K562 (cell line): Measurements from ENCODE around the gene MTHFD2. TPM values are rescaled to one million over a fixed set of nuclear protein-coding genes. Genes with fewer than 3 reads are reported as not detected.
A peak's percentile ranks its signal among the peaks of the same experiment; 100 is the strongest.

Experiments
- ATAC-seq: fragments of 200-7000 bp; cut with Tn5 transposase; 3 replicates; pipeline ENCODE4 v1.9.1; 2020; ENCODE audit warnings: moderate library complexity
- BruUV-seq: library from RNA; stranded (reverse); fragments of 400-500 nt; replicated peaks from 2 replicates; lab custom pipeline; 2021; lab: Mats Ljungman, UMichigan
- CTCF ChIA-PET: fragments of 300-600 bp; formaldehyde crosslinking; extraction: SDS; loops from one replicate; lab custom pipeline; 2021; ENCODE audit warnings: low intra/inter-chr PET ratio; lab: Yijun Ruan, JAX
- POLR2A ChIA-PET: fragments of 300-600, 350-650 bp; sonication (Branson Sonifier 250); formaldehyde crosslinking; extraction: SDS; loops from one replicate; lab custom pipeline; 2021; ENCODE audit warnings: antibody characterized with exemption, inconsistent platforms; lab: Yijun Ruan, JAX
- DNase-seq, 4 experiments: peaks; one replicate each; pipeline versions ENCODE4 v3.0.0 to v3.0.0-alpha.2; 2011 to 2018; ENCODE audit warnings: low spot score in 3 of 4, mixed read lengths in 3 of 4; ENCODE audit errors: extremely low read depth in 1 of 4
- FAIRE-seq: peaks from 2 replicates; lab custom pipeline; 2011; peaks lifted over from hg19 to GRCh38; lab: Jason Lieb, UNC
- H2AFZ ChIP-seq: 2 replicates; pipeline ENCODE4 v1.6.0; 2011; ENCODE audit warnings: low read depth, low read length, control low read depth, inconsistent platforms
- H3K27ac ChIP-seq: fragments of 200-600 bp; 3 replicates; pipeline ENCODE4 v1.8.0; 2011; ENCODE audit warnings: low read depth, mild to moderate bottlenecking, control low read depth, inconsistent platforms, low read length, moderate library complexity, mixed read lengths; ENCODE audit errors: extremely low read depth
- H3K27me3 ChIP-seq, 2 experiments: fragments of 300-600 bp in 1 of 2; 2 replicates in 1 of 2; 3 replicates in 1 of 2; pipeline versions ENCODE4 v1.6.0 to v1.8.0; 2011; ENCODE audit warnings: inconsistent platforms in 2 of 2, low read length in 2 of 2, mild to moderate bottlenecking in 1 of 2, mixed read lengths in 1 of 2, moderate library complexity in 1 of 2; ENCODE audit not compliant: control insufficient read depth in 2 of 2, insufficient read depth in 2 of 2
- H3K36me3 ChIP-seq: fragments of 300-600 bp; 3 replicates; pipeline ENCODE4 v1.8.0; 2011; ENCODE audit warnings: mild to moderate bottlenecking, low read length, inconsistent platforms; ENCODE audit not compliant: control insufficient read depth, insufficient read depth
- H3K4me1 ChIP-seq, 2 experiments: fragments of 200-600 bp in 1 of 2; replicated peaks in 1 of 2; 2 replicates in 1 of 2; 3 replicates in 1 of 2; pipeline versions ENCODE4 v1.5.1 to v1.8.0; 2011; ENCODE audit warnings: inconsistent platforms in 2 of 2, low read length in 2 of 2, mild to moderate bottlenecking in 1 of 2, mixed read lengths in 1 of 2, moderate library complexity in 1 of 2; ENCODE audit not compliant: control insufficient read depth in 2 of 2, insufficient read depth in 2 of 2
- H3K4me2 ChIP-seq: 2 replicates; pipeline ENCODE4 v1.6.1; 2011; ENCODE audit warnings: low read length, control low read depth, inconsistent platforms, mixed read lengths; ENCODE audit not compliant: insufficient read depth
- H3K4me3 ChIP-seq: fragments of 200-600 bp; sonication (generic), shearing (Covaris generic); 2 replicates; pipeline ENCODE4 v1.5.1; 2016; ENCODE audit warnings: control low read depth, inconsistent platforms
- H3K79me2 ChIP-seq: fragments of 200-600 bp; 3 replicates; pipeline ENCODE4 v1.8.0; 2011; ENCODE audit warnings: low read length, inconsistent platforms; ENCODE audit not compliant: control insufficient read depth, insufficient read depth
- H3K9ac ChIP-seq, 2 experiments: 2 replicates each; pipeline versions ENCODE4 v1.6.0 to v1.6.1; 2011; ENCODE audit warnings: low read depth in 2 of 2, low read length in 2 of 2, control low read depth in 1 of 2, inconsistent platforms in 1 of 2, mild to moderate bottlenecking in 1 of 2, mixed read lengths in 1 of 2; ENCODE audit not compliant: insufficient read depth in 1 of 2
- H3K9me1 ChIP-seq: one replicate; pipeline ENCODE4 v1.6.0; 2011; ENCODE audit warnings: inconsistent platforms, mild to moderate bottlenecking, low read length, moderate library complexity; ENCODE audit not compliant: control insufficient read depth, insufficient read depth
- H3K9me3 ChIP-seq: replicated peaks from 2 replicates; pipeline ENCODE4 v1.5.1; 2011; ENCODE audit warnings: low read depth, low read length, inconsistent platforms; ENCODE audit not compliant: control insufficient read depth, insufficient read depth
- H4K20me1 ChIP-seq: replicated peaks from 2 replicates; pipeline ENCODE4 v1.6.1; 2011; ENCODE audit warnings: low read length, inconsistent platforms, mixed read lengths; ENCODE audit not compliant: control insufficient read depth, insufficient read depth
- ATF7 ChIP-seq: fragments of 450-650 bp; IDR thresholded peaks from 2 replicates; pipeline ENCODE4 v1.7.1; 2014; ENCODE audit warnings: mild to moderate bottlenecking, moderate library complexity
- BCL6 ChIP-seq: fragments of 250-450 bp; sonication (Bioruptor Pico); IDR thresholded peaks from 2 replicates; pipeline ENCODE4 v1.4.0; 2020
- BRD9 ChIP-seq: fragments of 450-650 bp; IDR thresholded peaks from 2 replicates; pipeline ENCODE4 v1.6.1; 2018; ENCODE audit warnings: low read depth; ENCODE audit not compliant: partially characterized antibody
- FUS ChIP-seq: fragments of 200-400 bp; formaldehyde crosslinking; optimal IDR thresholded peaks from 2 replicates; pipeline ENCODE3; 2017; ENCODE audit warnings: low read depth, low read length
- PKNOX1 ChIP-seq: fragments of 450-650 bp; IDR thresholded peaks from 2 replicates; pipeline ENCODE4 v1.6.1; 2016
- TEAD4 ChIP-seq, 2 experiments: sonication (generic) in 1 of 2; formaldehyde crosslinking in 1 of 2; IDR thresholded peaks; 2 replicates each; pipeline versions ENCODE4 v1.6.1 to v1.8.0; 2012 to 2022; ENCODE audit warnings: borderline replicate concordance in 1 of 2, inconsistent platforms in 1 of 2, low read length in 1 of 2, mild to moderate bottlenecking in 1 of 2, missing genetic modification reagents in 1 of 2
- ZBTB5 ChIP-seq: fragments of 450-650 bp; IDR thresholded peaks from 2 replicates; pipeline ENCODE4 v1.6.1; 2017; ENCODE audit warnings: antibody characterized with exemption
- WGBS: fragments of 100-300 bp; shearing (Covaris generic); methylation state at CpG from one replicate; pipeline ENCODE4 v1.1.6; 2016; ENCODE audit warnings: low coverage, mixed read lengths; ENCODE audit not compliant: insufficient coverage; ENCODE audit errors: missing lambda C conversion rate; 5-methylcytosine and 5-hydroxymethylcytosine counted together
- in situ Hi-C: fragments of 300-500 bp; cut with MboI; formaldehyde crosslinking; loops from 4 replicates; pipeline ENCODE4 v1.15.0; 2018; ENCODE audit warnings: inconsistent platforms, mixed read lengths
- intact Hi-C: fragments of 100-400 bp; cut with micrococcal nuclease; formaldehyde crosslinking; loops from 2 replicates; pipeline ENCODE4 v1.14.2; 2022
- polyA plus RNA-seq, 8 experiments: library from polyadenylated mRNA; depleted of rRNA in 4 of 8; stranded (reverse) in 5 of 8; unstranded in 3 of 8; fragments of >200 nt; fragmentation: Nextera tagmentation in 2 of 8; fragmentation: Illumina TruSeq in 1 of 8; extraction: Ambion mirVana in 2 of 8; extraction: Trizol in 1 of 8; gene quantifications; 2 replicates each; pipeline versions ENCODE4 v1.2.1 to v1.2.3, GENCODE V29; 2011 to 2014; ENCODE audit warnings: inconsistent platforms in 1 of 8, missing spikeins in 1 of 8
- total RNA-seq, 7 experiments: library from RNA; depleted of rRNA in 6 of 7; stranded (reverse); fragments of >200 nt in 6 of 7; fragmentation: Illumina TruSeq in 2 of 7; extraction: Trizol in 2 of 7; gene quantifications; 2 replicates each; pipeline versions ENCODE4 v1.2.1 to v1.2.3, GENCODE V29; 2011 to 2021; ENCODE audit warnings: low replicate concordance in 1 of 7

MTHFD2 gene
- total and polyA plus RNA-seq, 9 of the 15 experiments (the other 6 are each of a cell fraction or from before 2014, with no cell fraction given): 113 to 520 (median 234) TPM

GRCh38 chr2:74152954-74153353 is 45.5 kb upstream of the MTHFD2 start:
- H3K4me2 ChIP-seq: no peak overlapping the region
- 93% methylated on average over 2 of the region's 2 CpGs for WGBS
- H3K9ac ChIP-seq: no peak overlapping the region
- CTCF ChIA-PET: no interaction called here
- no peak overlapping the region for H2AFZ ChIP-seq
- peaks cover 20 to 23% of the 10 kb centered on the region in 2 experiments for H3K4me1 ChIP-seq
- no peaks in the 10 kb centered on the region for H3K9me1 ChIP-seq
- DNase-seq (no peak), ATAC-seq (no peak), FAIRE-seq (no peak)
- no peaks in the 10 kb centered on the region for H4K20me1 ChIP-seq
- H3K4me3 ChIP-seq: no peak overlapping the region
- BruUV-seq: no TSS peak
- TF ChIP-seq PKNOX1 (no peak), FUS (no peak), BCL6 (CRISPR knock-in tag) (no peak), BRD9 (no peak)
- peaks cover 52% of the 10 kb centered on the region for H3K79me2 ChIP-seq
- intact Hi-C loops (no loop called here), in situ Hi-C loops (no loop called here)
- POLR2A ChIA-PET: interaction anchor here (0.7 to 1.2 kb wide), 2 partner anchors 14 to 82 kb away, joined by 3 read pairs; no protein-coding TSS in a partner anchor
- no peaks in the 10 kb centered on the region for H3K27me3 ChIP-seq
- H3K9me3 ChIP-seq: no peaks in the 10 kb centered on the region
- peaks cover 75% of the 10 kb centered on the region for H3K36me3 ChIP-seq
- H3K27ac ChIP-seq: no peak overlapping the region

GRCh38 chr2:74155830-74156229 is 42.6 kb upstream of the MTHFD2 start:
- H2AFZ ChIP-seq: no peak overlapping the region
- BruUV-seq: no TSS peak
- no peak overlapping the region for H3K27ac ChIP-seq
- DNase-seq: no peak
- H4K20me1 ChIP-seq: no peaks in the 10 kb centered on the region
- peaks cover 30% of the 10 kb centered on the region; the same call in 2 of the 3 replicates for H3K79me2 ChIP-seq
- H3K4me1 ChIP-seq: peaks cover 0 to 4% of the 10 kb centered on the region in 2 experiments; a peak in 1 of 5 replicates
- no peak for FAIRE-seq
- ChIA-PET CTCF (no interaction called here), POLR2A (no interaction called here)
- intact Hi-C loops (no loop called here), in situ Hi-C loops (no loop called here)
- H3K27me3 ChIP-seq: no peaks in the 10 kb centered on the region
- H3K9me1 ChIP-seq: no peaks in the 10 kb centered on the region
- no peak overlapping the region for H3K4me2 ChIP-seq
- no peak overlapping the region for H3K9ac ChIP-seq
- ATAC-seq: no peak
- H3K4me3 ChIP-seq: no peak overlapping the region
- WGBS: 29% methylated on average over 3 of the region's 3 CpGs
- peaks cover 92% of the 10 kb centered on the region for H3K36me3 ChIP-seq
- H3K9me3 ChIP-seq: no peaks in the 10 kb centered on the region
- TF ChIP-seq TEAD4 (IDR thresholded peaks at IDR 0.05; ENCODE audit: low read length) (0 out of 2 replicates have a peak, but pooled peaks have one; percentile 34), TEAD4 (CRISPR knock-in tag; IDR thresholded peaks at IDR 0.05; ENCODE audit: borderline replicate concordance) (no peak), ZBTB5 (no peak), ATF7 (no peak)
